ENCODE data around the gene TEKT3.

The TEKT3 gene

DNA sequence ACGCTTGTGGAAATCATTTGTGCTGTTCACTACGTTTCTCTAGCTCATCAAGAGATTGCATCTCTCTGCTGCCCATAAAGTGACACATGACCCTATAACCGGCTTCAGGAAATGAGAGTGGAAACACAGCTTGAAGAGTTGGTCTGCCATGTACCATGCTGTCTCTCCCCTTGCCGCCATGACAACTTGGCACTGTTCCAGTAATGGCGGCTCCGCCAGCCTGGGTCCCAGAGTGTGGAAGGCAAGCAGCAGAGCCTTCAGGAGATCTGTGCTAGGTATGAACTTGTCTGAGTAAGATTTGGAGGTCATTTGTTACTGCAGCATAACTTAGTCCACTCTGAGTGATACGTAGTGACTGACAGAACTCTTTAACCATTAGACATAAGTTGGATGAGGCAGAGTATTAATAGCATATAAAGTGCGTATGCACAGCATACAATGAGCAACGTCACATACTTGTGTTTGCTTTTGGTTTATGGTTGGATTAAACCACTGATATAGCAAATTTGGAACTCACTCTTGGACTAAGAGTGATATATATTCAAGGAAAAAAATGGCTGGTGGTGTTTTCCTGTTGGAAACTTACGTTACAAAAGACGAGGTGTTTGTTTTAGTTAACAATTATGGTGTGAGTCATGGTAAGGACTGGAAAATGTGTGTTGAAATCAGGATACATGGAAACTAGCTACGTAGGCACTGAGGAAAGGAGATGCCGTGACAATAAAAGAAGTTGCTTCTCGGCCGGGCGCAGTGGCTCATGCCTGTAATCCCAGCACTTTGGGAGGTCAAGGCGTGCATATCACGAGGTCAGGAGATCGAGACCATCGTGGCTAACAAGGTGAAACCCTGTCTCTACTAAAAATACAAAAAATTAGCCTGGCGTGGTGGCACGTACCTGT lies 51.9 kb downstream of the TEKT3 start:
- TF ChIP-seq, protein P1, sequence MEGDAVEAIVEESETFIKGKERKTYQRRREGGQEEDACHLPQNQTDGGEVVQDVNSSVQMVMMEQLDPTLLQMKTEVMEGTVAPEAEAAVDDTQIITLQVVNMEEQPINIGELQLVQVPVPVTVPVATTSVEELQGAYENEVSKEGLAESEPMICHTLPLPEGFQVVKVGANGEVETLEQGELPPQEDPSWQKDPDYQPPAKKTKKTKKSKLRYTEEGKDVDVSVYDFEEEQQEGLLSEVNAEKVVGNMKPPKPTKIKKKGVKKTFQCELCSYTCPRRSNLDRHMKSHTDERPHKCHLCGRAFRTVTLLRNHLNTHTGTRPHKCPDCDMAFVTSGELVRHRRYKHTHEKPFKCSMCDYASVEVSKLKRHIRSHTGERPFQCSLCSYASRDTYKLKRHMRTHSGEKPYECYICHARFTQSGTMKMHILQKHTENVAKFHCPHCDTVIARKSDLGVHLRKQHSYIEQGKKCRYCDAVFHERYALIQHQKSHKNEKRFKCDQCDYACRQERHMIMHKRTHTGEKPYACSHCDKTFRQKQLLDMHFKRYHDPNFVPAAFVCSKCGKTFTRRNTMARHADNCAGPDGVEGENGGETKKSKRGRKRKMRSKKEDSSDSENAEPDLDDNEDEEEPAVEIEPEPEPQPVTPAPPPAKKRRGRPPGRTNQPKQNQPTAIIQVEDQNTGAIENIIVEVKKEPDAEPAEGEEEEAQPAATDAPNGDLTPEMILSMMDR (IDR thresholded peaks at IDR 0.05; ENCODE audit: low read length, missing control alignments), result no peak
- peak; percentile 57 for DNase-seq (ENCODE audit: low read depth)
- no peak overlapping the region for H3K4me3 ChIP-seq (replicated peaks; ENCODE audit: low read depth, low read length)

DNA sequence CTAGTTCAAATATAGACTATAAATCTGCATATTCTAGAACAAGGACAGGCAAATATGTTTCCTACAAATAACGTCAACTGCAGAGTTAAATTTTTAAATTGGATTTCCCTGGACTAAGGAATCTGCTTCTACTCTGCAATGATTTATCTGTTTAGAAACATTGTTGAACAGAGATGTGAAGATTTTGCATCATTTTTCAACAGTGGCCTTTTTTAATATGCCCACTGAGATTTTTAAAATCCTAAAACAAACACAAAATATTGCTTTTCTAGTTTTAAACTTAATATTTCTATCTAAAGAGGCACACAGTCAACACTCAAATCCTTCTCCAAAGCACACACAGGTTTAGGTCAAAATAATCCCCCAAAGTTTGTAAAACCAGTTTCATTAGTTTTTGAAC lies 52.5 kb downstream of the TEKT3 start:
- TF ChIP-seq, protein P1 (IDR thresholded peaks at IDR 0.05; ENCODE audit: low read length, missing control alignments), result no peak
- H3K4me3 ChIP-seq (replicated peaks; ENCODE audit: low read depth, low read length), result no peak overlapping the region
- DNase-seq (ENCODE audit: low read depth), result no peak

DNA sequence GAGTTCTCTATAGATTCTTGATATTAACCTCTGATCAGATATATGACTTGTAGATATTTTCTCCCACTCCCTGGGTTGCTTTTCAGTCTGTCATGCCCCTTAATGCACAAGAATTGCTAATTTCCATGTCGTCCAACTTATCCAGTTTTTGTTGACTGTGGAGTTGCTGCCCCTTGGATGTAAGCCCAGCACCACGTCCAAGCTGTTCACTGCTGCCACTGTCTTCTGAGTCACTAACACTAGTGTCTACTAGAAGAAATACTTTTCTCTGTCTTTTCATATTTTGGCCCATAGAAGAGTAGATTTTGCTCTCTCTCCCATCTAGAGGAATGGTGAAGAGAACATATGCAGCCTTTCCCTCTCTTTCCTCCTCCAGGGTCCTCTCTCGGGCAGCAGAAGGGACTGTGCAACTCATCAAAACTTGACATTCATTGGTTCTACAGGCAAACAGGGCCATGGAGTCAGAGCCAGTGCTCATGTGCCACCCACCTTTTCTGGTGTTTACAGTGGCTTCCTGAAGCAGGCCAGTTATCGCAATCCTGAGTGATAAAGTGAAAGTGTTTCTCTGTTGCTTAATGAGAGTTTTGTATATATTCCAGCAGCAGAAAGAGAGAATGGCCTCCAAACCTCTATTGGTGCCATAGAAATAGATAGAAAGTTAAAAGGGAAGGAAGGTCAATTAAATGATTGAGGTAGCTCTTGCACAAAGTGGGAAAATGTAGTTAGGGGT lies 53.7 kb downstream of the TEKT3 start:
- DNase-seq (ENCODE audit: low read depth), result no peak
- TF ChIP-seq, protein P1 (IDR thresholded peaks at IDR 0.05; ENCODE audit: low read length, missing control alignments), result no peak
- no peak overlapping the region for H3K4me3 ChIP-seq (replicated peaks; ENCODE audit: low read depth, low read length)

DNA sequence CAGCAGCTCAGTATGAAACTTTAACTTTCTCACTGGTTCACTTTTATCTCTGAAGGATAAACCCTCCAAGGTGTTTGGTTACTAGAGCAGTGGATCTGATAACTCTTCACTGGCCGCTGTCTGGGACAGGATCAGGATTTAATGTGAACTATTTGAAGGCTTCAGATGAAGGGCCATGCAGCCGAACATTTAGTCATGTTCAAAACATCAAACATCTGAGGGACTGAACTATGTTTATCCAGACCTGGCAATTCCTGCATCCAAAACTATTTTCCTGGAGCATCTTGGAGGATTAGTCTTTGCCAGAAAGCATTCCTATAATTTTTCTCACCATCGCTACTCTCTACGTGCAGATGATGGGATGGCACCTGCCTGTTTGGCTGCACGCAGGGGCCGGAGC lies 55.9 kb downstream of the TEKT3 start:
- no peak overlapping the region for H3K4me3 ChIP-seq (replicated peaks; ENCODE audit: low read depth, low read length)
- no peak for DNase-seq (ENCODE audit: low read depth)
- TF ChIP-seq, protein P1 (IDR thresholded peaks at IDR 0.05; ENCODE audit: low read length, missing control alignments), result no peak

DNA sequence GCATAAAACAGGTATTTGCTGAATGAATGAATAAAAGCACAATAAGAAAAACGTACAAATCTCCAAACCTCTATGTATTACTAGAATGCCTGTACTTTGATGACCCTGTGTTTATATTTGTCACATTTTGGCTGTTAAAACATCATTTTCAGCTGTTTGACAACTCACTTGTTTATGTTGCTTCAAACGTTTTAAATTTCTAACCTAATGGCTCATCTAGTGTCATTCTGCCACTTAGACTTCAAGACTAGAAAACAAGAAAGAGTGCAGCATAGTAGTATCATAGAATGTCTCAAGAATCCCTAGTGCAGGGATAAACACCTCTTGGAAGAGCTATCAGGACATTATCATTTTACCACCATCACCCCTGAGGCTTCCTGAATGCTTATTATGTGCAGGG lies 56.9 kb downstream of the TEKT3 start:
- H3K4me3 ChIP-seq (replicated peaks; ENCODE audit: low read depth, low read length), result no peak overlapping the region
- TF ChIP-seq, protein P1 (IDR thresholded peaks at IDR 0.05; ENCODE audit: low read length, missing control alignments), result no peak
- DNase-seq (ENCODE audit: low read depth), result no peak

DNA sequence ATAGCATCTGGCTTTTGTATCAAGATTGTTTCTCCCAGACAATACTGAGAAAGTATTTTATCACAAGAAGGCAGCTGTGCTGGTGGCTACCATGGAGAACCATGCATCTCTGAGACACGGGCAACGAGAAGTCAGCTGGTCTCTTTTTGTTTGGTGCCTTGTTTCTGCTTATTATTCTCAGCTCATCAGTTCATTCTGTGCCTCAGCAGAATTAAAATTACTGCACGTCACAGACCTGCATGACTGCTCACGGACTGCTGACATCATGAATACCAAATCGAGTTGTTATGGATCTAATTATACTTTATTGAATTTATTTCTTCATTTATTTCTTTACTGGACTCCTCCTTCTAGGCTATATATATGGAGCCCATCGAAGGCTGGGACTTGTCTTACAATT lies 57.3 kb downstream of the TEKT3 start:
- H3K4me3 ChIP-seq (replicated peaks; ENCODE audit: low read depth, low read length), result no peak overlapping the region
- DNase-seq (ENCODE audit: low read depth), result no peak
- TF ChIP-seq, protein P1 (IDR thresholded peaks at IDR 0.05; ENCODE audit: low read length, missing control alignments), result no peak

All from fibroblast of pulmonary artery (primary cell).